K562 (cell line): ENCODE measurements around the gene ATXN7L2. TPM values are rescaled to one million over a fixed set of nuclear protein-coding genes. Genes with fewer than 3 reads are reported as not detected.

Experiments used
- ATAC-seq: fragments of 200-7000 bp; cut with Tn5 transposase; 3 replicates; pipeline ENCODE4 v1.9.1; 2020; ENCODE audit warnings: moderate library complexity
- BruUV-seq: library from RNA; stranded (reverse); fragments of 400-500 nt; replicated peaks from 2 replicates; lab custom pipeline; 2021; lab: Mats Ljungman, UMichigan
- CTCF ChIA-PET: fragments of 300-600 bp; formaldehyde crosslinking; extraction: SDS; loops from one replicate; lab custom pipeline; 2021; ENCODE audit warnings: low intra/inter-chr PET ratio; lab: Yijun Ruan, JAX
- POLR2A ChIA-PET: fragments of 300-600, 350-650 bp; sonication (Branson Sonifier 250); formaldehyde crosslinking; extraction: SDS; loops from one replicate; lab custom pipeline; 2021; ENCODE audit warnings: antibody characterized with exemption, inconsistent platforms; lab: Yijun Ruan, JAX
- DNase-seq, 4 experiments: peaks; one replicate each; pipeline versions ENCODE4 v3.0.0 to v3.0.0-alpha.2; 2011 to 2018; ENCODE audit warnings: low spot score in 3 of 4, mixed read lengths in 3 of 4; ENCODE audit errors: extremely low read depth in 1 of 4
- FAIRE-seq: peaks from 2 replicates; lab custom pipeline; 2011; peaks lifted over from hg19 to GRCh38; lab: Jason Lieb, UNC
- H2AFZ ChIP-seq: 2 replicates; pipeline ENCODE4 v1.6.0; 2011; ENCODE audit warnings: low read depth, low read length, control low read depth, inconsistent platforms
- H3K27ac ChIP-seq: fragments of 200-600 bp; 3 replicates; pipeline ENCODE4 v1.8.0; 2011; ENCODE audit warnings: low read depth, mild to moderate bottlenecking, control low read depth, inconsistent platforms, low read length, moderate library complexity, mixed read lengths; ENCODE audit errors: extremely low read depth
- H3K27me3 ChIP-seq, 2 experiments: fragments of 300-600 bp in 1 of 2; 2 replicates in 1 of 2; 3 replicates in 1 of 2; pipeline versions ENCODE4 v1.6.0 to v1.8.0; 2011; ENCODE audit warnings: inconsistent platforms in 2 of 2, low read length in 2 of 2, mild to moderate bottlenecking in 1 of 2, mixed read lengths in 1 of 2, moderate library complexity in 1 of 2; ENCODE audit not compliant: control insufficient read depth in 2 of 2, insufficient read depth in 2 of 2
- H3K36me3 ChIP-seq: fragments of 300-600 bp; 3 replicates; pipeline ENCODE4 v1.8.0; 2011; ENCODE audit warnings: mild to moderate bottlenecking, low read length, inconsistent platforms; ENCODE audit not compliant: control insufficient read depth, insufficient read depth
- H3K4me1 ChIP-seq, 2 experiments: fragments of 200-600 bp in 1 of 2; replicated peaks in 1 of 2; 2 replicates in 1 of 2; 3 replicates in 1 of 2; pipeline versions ENCODE4 v1.5.1 to v1.8.0; 2011; ENCODE audit warnings: inconsistent platforms in 2 of 2, low read length in 2 of 2, mild to moderate bottlenecking in 1 of 2, mixed read lengths in 1 of 2, moderate library complexity in 1 of 2; ENCODE audit not compliant: control insufficient read depth in 2 of 2, insufficient read depth in 2 of 2
- H3K4me2 ChIP-seq: 2 replicates; pipeline ENCODE4 v1.6.1; 2011; ENCODE audit warnings: low read length, control low read depth, inconsistent platforms, mixed read lengths; ENCODE audit not compliant: insufficient read depth
- H3K4me3 ChIP-seq: fragments of 200-600 bp; sonication (generic), shearing (Covaris generic); 2 replicates; pipeline ENCODE4 v1.5.1; 2016; ENCODE audit warnings: control low read depth, inconsistent platforms
- H3K79me2 ChIP-seq: fragments of 200-600 bp; 3 replicates; pipeline ENCODE4 v1.8.0; 2011; ENCODE audit warnings: low read length, inconsistent platforms; ENCODE audit not compliant: control insufficient read depth, insufficient read depth
- H3K9ac ChIP-seq, 2 experiments: 2 replicates each; pipeline versions ENCODE4 v1.6.0 to v1.6.1; 2011; ENCODE audit warnings: low read depth in 2 of 2, low read length in 2 of 2, control low read depth in 1 of 2, inconsistent platforms in 1 of 2, mild to moderate bottlenecking in 1 of 2, mixed read lengths in 1 of 2; ENCODE audit not compliant: insufficient read depth in 1 of 2
- H3K9me1 ChIP-seq: one replicate; pipeline ENCODE4 v1.6.0; 2011; ENCODE audit warnings: inconsistent platforms, mild to moderate bottlenecking, low read length, moderate library complexity; ENCODE audit not compliant: control insufficient read depth, insufficient read depth
- H3K9me3 ChIP-seq: replicated peaks from 2 replicates; pipeline ENCODE4 v1.5.1; 2011; ENCODE audit warnings: low read depth, low read length, inconsistent platforms; ENCODE audit not compliant: control insufficient read depth, insufficient read depth
- H4K20me1 ChIP-seq: replicated peaks from 2 replicates; pipeline ENCODE4 v1.6.1; 2011; ENCODE audit warnings: low read length, inconsistent platforms, mixed read lengths; ENCODE audit not compliant: control insufficient read depth, insufficient read depth
- HOXB6 ChIP-seq: fragments of 250-450 bp; sonication (Bioruptor Pico); IDR thresholded peaks from 2 replicates; pipeline ENCODE4 v1.5.1; 2022; ENCODE audit warnings: mild to moderate bottlenecking, borderline replicate concordance
- MEIS2 ChIP-seq: fragments of 450-650 bp; IDR thresholded peaks from 2 replicates; pipeline ENCODE4 v1.6.1; 2014; ENCODE audit warnings: mild to moderate bottlenecking; ENCODE audit not compliant: partially characterized antibody
- RFX7 ChIP-seq: fragments of 250-450 bp; sonication (Bioruptor Pico); IDR thresholded peaks from 2 replicates; pipeline ENCODE4 v1.5.1; 2021; ENCODE audit warnings: mild to moderate bottlenecking
- SETDB1 ChIP-seq: IDR thresholded peaks from one replicate; pipeline ENCODE4 v1.6.1; 2012; ENCODE audit warnings: low read length, control low read depth, inconsistent platforms
- TCF7L2 ChIP-seq: fragments of 150-350 bp; IDR thresholded peaks from 2 replicates; pipeline ENCODE4 v1.6.1; 2016; ENCODE audit warnings: low read depth, mild to moderate bottlenecking, low read length, moderate library complexity
- TRIM28 ChIP-seq: fragments of 450-650 bp; IDR thresholded peaks from 2 replicates; pipeline ENCODE4 v1.6.1; 2017
- WGBS: fragments of 100-300 bp; shearing (Covaris generic); methylation state at CpG from one replicate; pipeline ENCODE4 v1.1.6; 2016; ENCODE audit warnings: low coverage, mixed read lengths; ENCODE audit not compliant: insufficient coverage; ENCODE audit errors: missing lambda C conversion rate; 5-methylcytosine and 5-hydroxymethylcytosine counted together
- in situ Hi-C: fragments of 300-500 bp; cut with MboI; formaldehyde crosslinking; loops from 4 replicates; pipeline ENCODE4 v1.15.0; 2018; ENCODE audit warnings: inconsistent platforms, mixed read lengths
- intact Hi-C: fragments of 100-400 bp; cut with micrococcal nuclease; formaldehyde crosslinking; loops from 2 replicates; pipeline ENCODE4 v1.14.2; 2022
- polyA plus RNA-seq, 8 experiments: library from polyadenylated mRNA; depleted of rRNA in 4 of 8; stranded (reverse) in 5 of 8; unstranded in 3 of 8; fragments of >200 nt; fragmentation: Nextera tagmentation in 2 of 8; fragmentation: Illumina TruSeq in 1 of 8; extraction: Ambion mirVana in 2 of 8; extraction: Trizol in 1 of 8; gene quantifications; 2 replicates each; pipeline versions ENCODE4 v1.2.1 to v1.2.3, GENCODE V29; 2011 to 2014; ENCODE audit warnings: inconsistent platforms in 1 of 8, missing spikeins in 1 of 8
- total RNA-seq, 7 experiments: library from RNA; depleted of rRNA in 6 of 7; stranded (reverse); fragments of >200 nt in 6 of 7; fragmentation: Illumina TruSeq in 2 of 7; extraction: Trizol in 2 of 7; gene quantifications; 2 replicates each; pipeline versions ENCODE4 v1.2.1 to v1.2.3, GENCODE V29; 2011 to 2021; ENCODE audit warnings: low replicate concordance in 1 of 7
- TF ChIP-seq, protein P1 (sequence below), 2 experiments: IDR thresholded peaks in 1 of 2; conservative IDR thresholded peaks in 1 of 2; 2 replicates each; pipeline ENCODE4 v1.6.1; 2016; ENCODE audit warnings: low read depth in 2 of 2, mild to moderate bottlenecking in 1 of 2, missing compliant biosample characterization in 1 of 2, missing genetic modification characterization in 1 of 2, moderate library complexity in 1 of 2
- TF ChIP-seq, protein P2 (sequence below): fragments of 450-650 bp; IDR thresholded peaks from 2 replicates; pipeline ENCODE4 v1.6.1; 2016

Gene ATXN7L2
- total and polyA plus RNA-seq, 9 of the 15 experiments (the other 6 are each of a cell fraction or from before 2014, with no cell fraction given) = 0.21 to 10.4 (median 5.8) TPM

DNA sequence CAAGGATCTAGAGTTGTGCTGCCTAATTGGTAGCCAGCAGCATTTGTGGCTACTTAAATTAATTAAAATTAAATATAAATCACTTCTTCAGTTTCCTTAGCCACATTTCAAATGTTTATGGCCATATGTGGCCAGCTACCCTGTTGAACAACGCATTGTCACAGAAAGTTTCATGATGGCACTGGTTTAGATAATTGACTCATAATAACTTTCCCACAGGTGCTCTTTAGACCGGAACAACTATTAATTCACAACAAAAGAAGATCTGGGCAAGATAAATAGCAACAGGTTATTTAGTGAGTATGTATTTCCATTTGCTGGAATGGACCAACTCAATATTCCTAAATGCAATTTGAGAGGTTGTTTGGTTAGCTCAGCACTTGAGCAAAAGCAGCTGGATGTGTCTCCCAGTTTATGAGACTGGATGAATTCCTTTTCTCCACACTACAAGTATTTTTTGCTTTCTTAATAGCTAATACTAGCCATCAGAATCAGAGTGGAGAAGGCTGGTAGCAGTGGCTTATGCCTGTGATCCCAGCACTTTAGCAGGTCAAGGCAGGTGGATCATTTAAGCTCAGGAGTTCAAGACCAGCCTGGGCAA lies 29.5 kb downstream of the ATXN7L2 start (continued):
- TF ChIP-seq HOXB6 (CRISPR knock-in tag) (no peak), TCF7L2 (no peak)
- TF ChIP-seq, all 486 proteins: peak for 0

DNA sequence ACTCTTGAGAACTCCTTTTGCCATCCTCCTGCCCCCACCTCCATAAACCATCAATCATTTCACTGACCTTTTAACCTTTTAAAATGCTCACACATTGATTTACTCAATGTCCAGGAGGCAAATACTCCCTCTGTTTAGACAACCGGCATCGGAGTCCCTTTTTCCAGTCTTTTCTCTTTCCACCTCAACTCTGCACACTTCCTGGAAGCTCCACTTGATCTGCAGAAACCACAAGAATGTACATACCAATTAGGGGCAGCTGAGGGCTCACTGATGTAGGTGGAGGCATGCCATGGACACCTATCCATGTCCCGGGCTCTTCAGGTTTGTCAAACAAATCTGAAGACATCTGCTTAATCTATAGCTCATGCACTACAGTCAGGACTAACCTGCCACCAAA lies 31.1 kb downstream of the ATXN7L2 start:
- DNase-seq (no peak), FAIRE-seq (no peak)
- no peaks in the 10 kb centered on the region for H3K9me1 ChIP-seq
- no peak overlapping the region for H3K4me3 ChIP-seq
- H3K36me3 ChIP-seq = no peaks in the 10 kb centered on the region
- no peak overlapping the region for H3K9ac ChIP-seq
- H3K4me2 ChIP-seq = no peak overlapping the region
- no TSS peak for BruUV-seq
- H4K20me1 ChIP-seq = no peaks in the 10 kb centered on the region
- peaks cover 0 to 4% of the 10 kb centered on the region in 2 experiments; a peak in 3 of 5 replicates for H3K4me1 ChIP-seq
- in situ Hi-C loops = no loop called here
- H2AFZ ChIP-seq = no peak overlapping the region
- no peaks in the 10 kb centered on the region for H3K79me2 ChIP-seq
- TF ChIP-seq SETDB1 = no peak
- peak; percentile 53 for TF ChIP-seq MEIS2
- TF ChIP-seq, protein P1, sequence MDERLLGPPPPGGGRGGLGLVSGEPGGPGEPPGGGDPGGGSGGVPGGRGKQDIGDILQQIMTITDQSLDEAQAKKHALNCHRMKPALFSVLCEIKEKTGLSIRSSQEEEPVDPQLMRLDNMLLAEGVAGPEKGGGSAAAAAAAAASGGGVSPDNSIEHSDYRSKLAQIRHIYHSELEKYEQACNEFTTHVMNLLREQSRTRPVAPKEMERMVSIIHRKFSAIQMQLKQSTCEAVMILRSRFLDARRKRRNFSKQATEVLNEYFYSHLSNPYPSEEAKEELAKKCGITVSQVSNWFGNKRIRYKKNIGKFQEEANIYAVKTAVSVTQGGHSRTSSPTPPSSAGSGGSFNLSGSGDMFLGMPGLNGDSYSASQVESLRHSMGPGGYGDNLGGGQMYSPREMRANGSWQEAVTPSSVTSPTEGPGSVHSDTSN (CRISPR knock-in tag; IDR thresholded peaks at IDR 0.05; ENCODE audit: low read depth) = no peak
- TF ChIP-seq, protein P1 (tag; conservative IDR thresholded peaks at IDR 0.05; ENCODE audit: low read depth) = peak; percentile 46
- TF ChIP-seq TRIM28 = no peak
- no peak for TF ChIP-seq RFX7 (CRISPR knock-in tag)
- TF ChIP-seq, protein P2, sequence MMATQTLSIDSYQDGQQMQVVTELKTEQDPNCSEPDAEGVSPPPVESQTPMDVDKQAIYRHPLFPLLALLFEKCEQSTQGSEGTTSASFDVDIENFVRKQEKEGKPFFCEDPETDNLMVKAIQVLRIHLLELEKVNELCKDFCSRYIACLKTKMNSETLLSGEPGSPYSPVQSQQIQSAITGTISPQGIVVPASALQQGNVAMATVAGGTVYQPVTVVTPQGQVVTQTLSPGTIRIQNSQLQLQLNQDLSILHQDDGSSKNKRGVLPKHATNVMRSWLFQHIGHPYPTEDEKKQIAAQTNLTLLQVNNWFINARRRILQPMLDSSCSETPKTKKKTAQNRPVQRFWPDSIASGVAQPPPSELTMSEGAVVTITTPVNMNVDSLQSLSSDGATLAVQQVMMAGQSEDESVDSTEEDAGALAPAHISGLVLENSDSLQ = 0 out of 2 replicates have a peak, but pooled peaks have one; percentile 24
- TF ChIP-seq, all 486 proteins: peak for 3
- no peak overlapping the region for H3K27ac ChIP-seq
- CTCF ChIA-PET = no interaction called here
- ATAC-seq = no peak
- H3K9me3 ChIP-seq = no peaks in the 10 kb centered on the region
- peaks cover 3 to 15% of the 10 kb centered on the region in 2 experiments; a peak in 4 of 5 replicates for H3K27me3 ChIP-seq
- intact Hi-C loops = no loop called here
- POLR2A ChIA-PET = interaction anchor here (0.9 to 1.2 kb wide), 2 partner anchors 9 to 21 kb away, joined by 5 read pairs; partner anchors contain the start of gene CYB561D1
- WGBS = 50% methylated on average over 3 of the region's 3 CpGs
